Hepatocyte (in vitro differentiated cells): ENCODE data around the gene MAPK1.
"Not testable (repeated sequence)": the region's sequence is repeated elsewhere in the genome, so short reads cannot be mapped to it uniquely, and the experiment has no call there.

Source experiments
- CTCF ChIP-seq: fragments of 200-600 bp; sonication (generic); IDR thresholded peaks from 2 replicates; pipeline ENCODE4 v1.5.1; 2016; ENCODE audit warnings: antibody characterized with exemption, mild to moderate bottlenecking; ENCODE audit not compliant: poor library complexity
- EZH2 ChIP-seq: fragments of 200-600 bp; sonication (generic); IDR thresholded peaks from 2 replicates; pipeline ENCODE4 v1.6.1; 2016; ENCODE audit warnings: antibody characterized with exemption, mild to moderate bottlenecking, borderline replicate concordance

- not testable (repeated sequence) for TF ChIP-seq EZH2, CTCF
These were observed 46.7 kb upstream of the MAPK1 start for GRCh38 chr22:21914033-21914642.
